Muscle of leg (tissue), 11 donors: ENCODE measurements around the gene GRIK2. TPM values are rescaled to one million over a fixed set of nuclear protein-coding genes. Genes with fewer than 3 reads are reported as not detected.
A peak's percentile ranks its signal among the peaks of the same experiment; 100 is the strongest.

Experiments
- DNase-seq: peaks from one replicate; pipeline ENCODE4 v3.0.0; 2013
- H3K27ac ChIP-seq: one replicate; pipeline ENCODE4 v1.5.1; 2013; ENCODE audit warnings: mild to moderate bottlenecking, low read length, control low read depth
- H3K27me3 ChIP-seq: one replicate; pipeline ENCODE4 v1.6.1; 2013; ENCODE audit warnings: low read length; ENCODE audit not compliant: control insufficient read depth, insufficient read depth
- H3K36me3 ChIP-seq: one replicate; pipeline ENCODE4 v1.6.1; 2013; ENCODE audit warnings: low read length; ENCODE audit not compliant: control insufficient read depth, insufficient read depth
- H3K4me1 ChIP-seq: one replicate; pipeline ENCODE4 v1.6.1; 2013; ENCODE audit warnings: low read length; ENCODE audit not compliant: control insufficient read depth, insufficient read depth
- H3K4me3 ChIP-seq: one replicate; pipeline ENCODE4 v1.5.1; 2013; ENCODE audit warnings: low read length, control low read depth
- H3K9me3 ChIP-seq: replicated peaks from 2 replicates; pipeline ENCODE4 v1.6.1; 2013; ENCODE audit warnings: low read depth, low read length; ENCODE audit not compliant: control insufficient read depth
- WGBS: methylation state at CpG from one replicate; pipeline ENCODE4 v1.1.5; 2013; ENCODE audit warnings: missing lambda C conversion rate; ENCODE audit not compliant: insufficient coverage; 5-methylcytosine and 5-hydroxymethylcytosine counted together
- polyA plus RNA-seq, 8 donors: library from polyadenylated mRNA; unstranded; fragments of 120-200 nt; gene quantifications; one replicate each; pipeline versions ENCODE4 v1.2.1 to v1.2.3, GENCODE V29; 2013; ENCODE audit warnings: inconsistent platforms in 1 of 8, low replicate concordance in 1 of 8; ENCODE audit not compliant: insufficient read length in 8 of 8, insufficient read depth in 1 of 8
- total RNA-seq: library from RNA; stranded (reverse); fragments of 120-200 nt; gene quantifications from one replicate; pipeline ENCODE4 v1.2.4, GENCODE V29; 2013

Gene GRIK2
- total and polyA plus RNA-seq, 9 donors, result 1.2 to 4.0 (median 1.9) TPM

DNA sequence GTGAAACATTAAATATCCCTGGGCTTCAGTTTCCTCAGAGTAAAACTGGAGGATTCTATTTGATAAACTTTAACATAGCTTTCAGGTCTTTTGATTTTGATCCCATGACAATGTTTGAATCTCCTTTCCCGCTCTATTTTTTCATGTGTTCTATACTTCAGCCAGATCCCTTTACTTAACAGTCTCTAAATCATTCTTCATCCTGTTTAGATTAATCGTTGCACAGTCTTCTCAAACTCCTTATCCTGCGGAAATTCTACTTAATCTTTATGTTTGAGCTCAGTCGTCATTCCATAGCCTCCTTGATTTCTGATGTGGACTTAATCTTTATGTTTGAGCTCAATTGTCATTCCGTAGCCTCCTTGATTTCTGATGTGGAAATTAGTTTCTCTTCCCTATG, 57.4 kb downstream of the GRIK2 start:
- no peak for DNase-seq
- no peaks in the 10 kb centered on the region for H3K27me3 ChIP-seq
- H3K36me3 ChIP-seq, result no peaks in the 10 kb centered on the region
- 79% methylated on average over 2 of the region's 5 CpGs for WGBS
- H3K9me3 ChIP-seq, result no peaks in the 10 kb centered on the region
- H3K4me3 ChIP-seq, result no peak overlapping the region
- H3K4me1 ChIP-seq, result no peaks in the 10 kb centered on the region
- no peak overlapping the region for H3K27ac ChIP-seq

DNA sequence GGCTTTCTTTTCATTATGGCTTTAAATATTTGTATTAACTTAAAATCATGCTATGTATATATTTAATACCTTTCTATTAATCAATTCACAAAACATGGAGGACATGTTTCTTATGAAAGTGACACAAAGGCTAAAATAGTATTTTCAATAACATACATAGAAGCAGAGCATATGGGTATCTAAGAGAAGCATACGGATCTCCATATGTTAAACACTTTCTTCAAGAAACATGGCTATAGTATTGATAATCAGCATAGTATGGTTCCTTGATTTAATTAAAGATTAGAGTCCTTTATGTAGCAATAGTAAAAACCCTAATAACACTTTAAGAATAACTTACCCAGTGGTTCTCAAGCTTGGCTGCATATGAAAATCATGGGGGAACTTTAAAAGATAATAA, 58.5 kb downstream of the GRIK2 start:
- Histone ChIP-seq H3K36me3 (no peaks in the 10 kb centered on the region), H3K27me3 (no peaks in the 10 kb centered on the region), H3K4me3 (no peak overlapping the region), H3K9me3 (no peaks in the 10 kb centered on the region), H3K4me1 (no peaks in the 10 kb centered on the region), H3K27ac (no peak overlapping the region)
- no CpG with 5 or more reads among the region's 1 CpG for WGBS
- DNase-seq, result no peak

DNA sequence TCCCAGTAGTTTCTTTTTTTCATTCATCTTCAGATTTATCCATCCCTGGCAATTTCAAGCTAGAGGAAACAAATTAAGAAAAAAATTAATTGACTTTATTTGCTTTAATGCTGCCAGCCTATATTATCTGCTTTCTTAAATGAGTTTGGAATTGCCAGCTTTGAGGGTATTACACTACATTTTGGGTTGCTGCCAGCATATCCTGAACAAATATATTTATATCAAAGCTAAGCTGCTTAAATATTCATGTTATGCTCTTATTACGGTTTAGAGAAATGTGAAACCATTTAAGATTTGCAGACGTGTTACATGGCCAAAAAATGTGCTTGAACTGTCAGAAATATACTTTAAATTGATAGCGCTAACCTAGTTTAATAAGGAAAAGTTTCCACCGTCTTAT, 59.7 kb downstream of the GRIK2 start:
- Histone ChIP-seq H3K4me3 (no peak overlapping the region), H3K27me3 (no peaks in the 10 kb centered on the region), H3K4me1 (no peaks in the 10 kb centered on the region), H3K9me3 (no peaks in the 10 kb centered on the region), H3K36me3 (no peaks in the 10 kb centered on the region), H3K27ac (no peak overlapping the region)
- WGBS, result no CpG with 5 or more reads among the region's 4 CpGs
- DNase-seq, result no peak

- Histone ChIP-seq H3K4me1 (no peaks in the 10 kb centered on the region), H3K4me3 (no peak overlapping the region), H3K27me3 (no peaks in the 10 kb centered on the region), H3K27ac (no peak overlapping the region), H3K36me3 (no peaks in the 10 kb centered on the region), H3K9me3 (no peaks in the 10 kb centered on the region)
- WGBS, result no CpG with 5 or more reads among the region's 3 CpGs
- DNase-seq, result peak; percentile 12
These were observed 60.7 kb downstream of the GRIK2 start for GRCh38 chr6:101454106-101454676.

DNA sequence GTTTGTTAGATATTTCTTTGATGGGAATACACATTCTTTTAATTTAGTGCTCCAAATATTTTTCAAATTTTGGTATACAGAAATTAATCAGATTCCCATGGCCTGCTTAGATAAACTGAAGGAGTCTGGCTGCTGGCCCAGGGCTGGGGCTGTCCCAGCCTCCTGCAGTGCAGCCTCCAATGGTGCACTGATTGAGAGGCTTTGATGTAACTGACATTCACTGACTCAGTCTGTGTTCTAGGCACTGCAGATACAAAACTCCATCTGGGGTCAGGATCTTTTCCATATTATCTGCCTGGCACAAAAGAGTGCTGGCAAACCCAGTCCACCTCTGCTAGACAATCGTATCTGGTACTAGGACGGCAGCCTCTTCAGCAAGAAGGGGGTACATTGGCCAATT, 64.8 kb downstream of the GRIK2 start:
- WGBS, result 57% methylated on average over 2 of the region's 2 CpGs

DNA sequence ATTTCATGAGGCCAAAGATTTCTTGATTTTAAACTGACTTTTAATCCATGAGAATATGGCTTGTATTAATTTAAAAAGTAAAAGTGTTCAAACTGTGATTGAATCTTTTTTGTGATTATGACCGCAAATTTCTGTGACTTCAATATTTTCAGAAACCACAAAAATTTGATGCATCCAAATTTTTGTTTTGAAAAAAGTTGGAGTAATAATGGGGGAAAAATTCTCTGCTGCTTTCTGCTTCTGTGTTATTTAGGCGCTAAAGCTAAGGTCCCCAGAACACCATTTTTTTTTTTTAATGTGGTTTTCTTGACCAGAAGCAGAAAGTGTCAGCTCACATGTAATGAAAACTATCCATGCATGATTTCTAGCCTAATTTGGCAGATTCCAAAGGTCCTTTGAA, 65.3 kb downstream of the GRIK2 start:
- H3K4me1 ChIP-seq, result no peaks in the 10 kb centered on the region
- no peaks in the 10 kb centered on the region for H3K36me3 ChIP-seq
- no peaks in the 10 kb centered on the region for H3K27me3 ChIP-seq
- H3K4me3 ChIP-seq, result no peak overlapping the region
- no peak for DNase-seq
- no CpG with 5 or more reads among the region's 2 CpGs for WGBS
- no peak overlapping the region for H3K27ac ChIP-seq
- H3K9me3 ChIP-seq, result no peaks in the 10 kb centered on the region

More for the DNA sequence above, 64.8 kb downstream of the GRIK2 start:
- Histone ChIP-seq H3K27me3 (no peaks in the 10 kb centered on the region), H3K4me3 (no peak overlapping the region), H3K4me1 (no peaks in the 10 kb centered on the region), H3K36me3 (no peaks in the 10 kb centered on the region), H3K27ac (no peak overlapping the region), H3K9me3 (no peaks in the 10 kb centered on the region)
- no peak for DNase-seq

- no peaks in the 10 kb centered on the region for H3K9me3 ChIP-seq
- H3K36me3 ChIP-seq, result no peaks in the 10 kb centered on the region
- H3K4me1 ChIP-seq, result no peaks in the 10 kb centered on the region
- H3K27me3 ChIP-seq, result no peaks in the 10 kb centered on the region
- no peak overlapping the region for H3K27ac ChIP-seq
- no peak overlapping the region for H3K4me3 ChIP-seq
- DNase-seq, result no peak
- no CpG with 5 or more reads among the region's 2 CpGs for WGBS
These were observed 69.1 kb downstream of the GRIK2 start for GRCh38 chr6:101462576-101462975.

GRCh38 chr6:101465863-101466262, 72.4 kb downstream of the GRIK2 start:
- no peak overlapping the region for H3K4me3 ChIP-seq
- H3K27ac ChIP-seq, result no peak overlapping the region
- DNase-seq, result no peak
- H3K4me1 ChIP-seq, result no peaks in the 10 kb centered on the region
- WGBS, result no CpG with 5 or more reads among the region's 1 CpG
- H3K36me3 ChIP-seq, result no peaks in the 10 kb centered on the region
- H3K9me3 ChIP-seq, result no peaks in the 10 kb centered on the region
- no peaks in the 10 kb centered on the region for H3K27me3 ChIP-seq

DNA sequence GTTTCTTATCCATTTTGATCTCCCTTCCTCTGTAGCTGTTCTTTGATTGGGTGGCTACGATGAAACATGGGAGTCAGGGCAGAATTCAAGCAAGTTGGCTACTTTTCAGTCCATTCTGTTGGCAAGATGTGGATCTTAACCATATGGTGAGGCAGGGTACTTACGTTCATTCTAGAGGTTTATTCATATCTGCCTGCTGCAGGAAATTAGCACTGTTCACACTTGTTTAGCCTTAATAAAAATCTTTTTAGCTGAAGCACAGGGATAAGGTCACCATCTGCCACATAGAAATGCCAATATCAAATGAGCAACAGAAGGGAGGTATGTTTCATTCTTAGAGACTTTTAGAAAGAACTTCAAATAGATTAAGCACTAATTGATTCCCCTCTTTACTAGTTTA, 83.9 kb downstream of the GRIK2 start:
- Histone ChIP-seq H3K36me3 (no peaks in the 10 kb centered on the region), H3K4me3 (no peak overlapping the region), H3K27ac (no peak overlapping the region), H3K4me1 (no peaks in the 10 kb centered on the region), H3K27me3 (no peaks in the 10 kb centered on the region), H3K9me3 (no peaks in the 10 kb centered on the region)
- WGBS, result no CpG with 5 or more reads among the region's 2 CpGs
- DNase-seq, result no peak

DNA sequence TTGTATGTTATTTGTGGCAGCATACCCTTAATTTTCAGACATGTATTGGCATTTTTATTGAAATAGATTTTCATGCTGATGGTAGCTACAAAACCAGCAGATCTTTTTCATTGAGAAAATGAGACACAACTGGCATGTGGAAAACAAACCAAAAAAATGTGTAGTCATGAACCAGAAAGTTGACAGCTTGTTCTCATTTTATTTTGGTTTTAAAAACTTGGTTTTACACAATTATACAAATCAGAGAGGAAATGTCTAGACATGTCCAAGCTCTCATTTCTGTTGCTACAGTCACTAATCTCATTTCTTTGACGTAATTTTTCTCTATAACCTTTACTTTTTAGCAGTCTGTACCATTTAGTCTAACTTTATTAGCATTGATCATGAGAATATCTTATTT, 85.4 kb downstream of the GRIK2 start:
- Histone ChIP-seq H3K9me3 (no peaks in the 10 kb centered on the region), H3K27me3 (no peaks in the 10 kb centered on the region), H3K4me1 (no peaks in the 10 kb centered on the region), H3K4me3 (no peak overlapping the region), H3K36me3 (no peaks in the 10 kb centered on the region), H3K27ac (no peak overlapping the region)
- no CpG with 5 or more reads among the region's 1 CpG for WGBS
- DNase-seq, result no peak

GRCh38 chr6:101482606-101483005, 89.1 kb downstream of the GRIK2 start:
- Histone ChIP-seq H3K9me3 (no peaks in the 10 kb centered on the region), H3K4me3 (no peak overlapping the region), H3K36me3 (no peaks in the 10 kb centered on the region), H3K27me3 (no peaks in the 10 kb centered on the region), H3K27ac (no peak overlapping the region), H3K4me1 (no peaks in the 10 kb centered on the region)
- no peak for DNase-seq
- no CpG with 5 or more reads among the region's 3 CpGs for WGBS
